GM19099 (cell line): Measurements from ENCODE around the gene RBM47.

Experiments
- POLR2A ChIP-seq: IDR thresholded peaks from 3 replicates; pipeline ENCODE4 v1.6.1; 2011; ENCODE audit warnings: low read depth; ENCODE audit not compliant: insufficient read length; ENCODE audit errors: extremely low read depth

Gene RBM47

GRCh38 chr4:40607221-40607620 lies 22.4 kb downstream of the RBM47 start:
- TF ChIP-seq POLR2A = no peak

- no peak for TF ChIP-seq POLR2A
Observed at GRCh38 chr4:40606239-40606767, 23.4 kb downstream of the RBM47 start.

- TF ChIP-seq POLR2A = no peak
Observed at GRCh38 chr4:40603281-40603680, 26.4 kb downstream of the RBM47 start.

- TF ChIP-seq POLR2A = no peak
Observed at GRCh38 chr4:40601641-40602040, 28.0 kb downstream of the RBM47 start.

- no peak for TF ChIP-seq POLR2A
Observed at GRCh38 chr4:40600850-40601249, 28.8 kb downstream of the RBM47 start.

DNA sequence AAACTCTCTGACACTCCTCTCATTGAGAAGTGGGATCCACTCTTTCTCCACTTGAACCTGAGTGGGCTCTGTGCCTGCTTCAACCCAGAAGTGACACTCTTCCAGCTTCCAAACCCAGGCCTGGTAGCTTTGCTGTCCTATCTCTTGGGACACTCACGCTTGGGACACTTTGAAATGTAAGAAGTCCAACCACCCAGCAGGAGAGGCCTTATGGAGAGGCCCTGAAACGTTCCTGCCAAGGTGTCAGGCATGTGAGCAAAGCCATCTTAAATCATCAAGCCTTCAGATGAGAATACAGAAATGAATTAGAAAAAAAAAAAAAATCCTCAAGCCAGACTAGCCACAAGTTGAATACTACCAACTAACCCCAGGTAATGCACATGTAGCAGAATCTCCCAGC lies 30.2 kb downstream of the RBM47 start:
- TF ChIP-seq POLR2A = no peak

DNA sequence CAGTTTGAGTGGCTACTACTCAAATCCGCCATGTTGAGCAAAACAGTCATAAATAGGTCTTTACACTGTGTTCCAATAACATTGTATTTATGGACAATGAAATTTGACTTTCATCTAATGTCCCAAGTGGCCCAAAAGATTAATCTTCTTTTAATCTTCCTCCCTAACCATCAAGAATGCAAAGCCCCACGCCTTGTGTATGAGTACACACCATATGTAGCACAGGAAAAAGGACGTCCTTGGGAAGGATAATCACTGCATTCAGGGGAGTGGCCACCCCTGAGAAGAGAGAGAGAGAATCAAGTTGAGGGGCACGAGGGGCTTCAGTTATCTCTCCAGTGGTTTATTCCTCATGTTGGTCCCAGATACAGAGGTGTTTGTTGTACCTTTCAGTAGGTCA lies 33.1 kb downstream of the RBM47 start:
- no peak for TF ChIP-seq POLR2A

GRCh38 chr4:40595981-40596380 lies 33.7 kb downstream of the RBM47 start:
- TF ChIP-seq POLR2A = no peak

DNA sequence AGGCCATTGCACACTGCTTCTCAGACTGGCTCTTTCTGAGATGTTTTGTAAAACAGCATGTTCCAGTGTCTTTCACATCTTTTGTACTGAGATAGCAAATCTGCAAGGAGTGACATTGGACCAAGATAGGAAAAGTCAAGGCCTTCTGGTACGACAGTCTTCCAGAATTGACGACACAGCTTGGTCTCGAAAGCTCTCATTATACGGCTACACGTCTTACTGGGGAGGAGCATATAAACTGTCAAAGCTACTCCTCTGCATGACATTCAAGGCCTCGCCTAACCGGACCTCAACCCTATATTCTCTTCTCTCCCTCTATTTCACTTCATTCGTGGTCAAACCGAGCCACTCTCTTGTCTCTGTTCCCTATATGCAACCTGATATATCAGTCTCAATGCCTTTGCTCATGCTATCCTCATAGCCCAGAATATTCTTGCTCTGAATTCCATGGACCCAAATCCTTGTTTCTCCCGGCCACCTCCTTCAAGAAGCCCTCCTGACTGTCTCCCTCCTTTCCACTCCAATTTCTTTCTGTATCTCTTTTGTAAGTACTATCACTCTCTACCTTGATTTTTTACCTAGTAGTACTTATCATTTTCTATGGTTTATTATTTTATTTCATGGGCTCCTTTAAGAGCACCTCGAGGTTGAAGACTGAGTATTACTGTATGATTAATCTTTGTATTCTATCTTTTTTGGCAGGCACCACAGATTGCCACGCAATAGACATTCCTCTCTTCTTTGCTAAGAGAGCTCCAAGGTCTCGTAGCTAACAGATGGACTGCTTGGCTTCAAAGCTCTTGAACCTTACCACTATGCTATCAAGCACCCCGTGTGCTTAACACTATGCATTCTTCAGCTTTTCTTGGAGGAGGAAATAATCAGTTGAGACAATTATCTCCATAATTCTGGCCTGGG lies 35.1 kb downstream of the RBM47 start:
- no peak for TF ChIP-seq POLR2A

DNA sequence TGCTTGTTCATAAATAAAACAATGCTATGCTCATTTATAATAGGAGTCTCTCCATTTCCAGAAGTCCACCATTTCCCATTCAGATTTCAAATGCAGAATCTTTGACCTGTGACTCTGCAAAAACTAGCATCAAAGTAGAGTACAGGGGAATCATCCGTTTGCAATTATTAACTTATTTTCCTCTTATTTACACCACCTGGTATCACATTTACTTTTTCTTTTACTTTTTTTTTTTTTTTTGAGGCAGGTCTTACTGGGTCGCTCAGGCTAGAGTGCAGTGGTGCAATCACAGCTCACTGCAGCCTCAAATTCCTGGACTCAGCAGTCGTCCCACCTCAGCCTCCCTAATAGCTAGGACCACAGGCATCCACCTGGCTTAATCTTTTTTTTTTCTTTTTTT lies 37.6 kb downstream of the RBM47 start:
- TF ChIP-seq POLR2A = no peak

DNA sequence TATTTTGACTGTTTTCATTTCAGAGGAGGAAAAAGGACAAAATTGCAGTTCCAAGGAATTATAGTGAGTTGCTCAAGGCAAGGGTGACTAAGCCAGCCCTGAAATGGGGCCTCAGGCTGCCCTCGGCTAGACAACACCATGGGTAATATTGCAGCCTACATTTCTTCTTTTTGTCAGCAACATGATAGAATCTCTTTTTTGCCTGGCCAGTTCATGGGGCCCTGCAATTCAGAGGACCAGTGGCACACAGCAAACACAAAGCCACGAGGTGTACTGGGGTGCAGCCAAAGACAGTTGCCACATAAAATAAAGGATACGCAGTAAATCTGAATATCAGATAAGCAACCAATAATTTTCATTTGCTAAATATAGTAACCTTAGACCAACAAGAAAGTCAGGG lies 41.8 kb downstream of the RBM47 start:
- no peak for TF ChIP-seq POLR2A

- TF ChIP-seq POLR2A = no peak
Observed at GRCh38 chr4:40587351-40587750, 42.3 kb downstream of the RBM47 start.

DNA sequence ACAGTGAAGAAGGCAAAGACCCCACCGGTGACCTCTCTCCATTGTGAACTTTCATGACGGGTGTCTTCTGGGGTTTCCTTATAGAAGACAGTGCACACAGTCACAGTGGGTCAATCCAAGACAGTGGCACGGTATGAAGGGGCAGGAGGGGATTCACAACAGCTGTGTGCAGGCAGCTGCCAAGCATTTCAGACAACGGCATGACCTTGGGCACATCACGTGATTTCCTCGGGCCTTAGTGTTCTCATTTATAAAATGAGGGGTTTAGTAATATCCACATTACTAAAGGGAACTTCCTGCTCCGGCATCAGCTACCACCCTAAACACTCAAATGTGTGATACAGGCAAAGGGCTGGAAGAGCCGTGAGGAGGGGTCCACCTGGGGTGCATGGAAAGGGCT lies 42.9 kb downstream of the RBM47 start:
- no peak for TF ChIP-seq POLR2A

DNA sequence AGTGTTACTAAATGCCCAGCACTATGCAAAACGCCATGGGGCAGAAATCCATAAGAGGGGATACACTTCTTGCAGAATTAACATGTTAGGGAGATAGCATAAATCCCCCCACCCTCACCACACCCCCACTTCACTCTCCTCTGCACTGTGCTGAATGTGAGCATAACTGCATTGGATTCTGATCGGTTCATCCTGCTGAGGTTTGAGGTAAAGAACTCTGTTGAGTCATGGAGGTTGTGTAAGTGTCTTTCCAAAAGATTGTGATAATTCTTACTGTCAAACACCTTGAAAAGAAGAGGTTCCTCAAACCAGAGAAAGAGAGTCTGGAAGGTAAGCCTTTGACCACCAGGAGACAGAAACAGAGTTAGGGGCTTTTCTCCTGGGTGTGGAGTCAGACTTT lies 43.6 kb downstream of the RBM47 start:
- no peak for TF ChIP-seq POLR2A

GRCh38 chr4:40585201-40585799 lies 44.4 kb downstream of the RBM47 start:
- no peak for TF ChIP-seq POLR2A

DNA sequence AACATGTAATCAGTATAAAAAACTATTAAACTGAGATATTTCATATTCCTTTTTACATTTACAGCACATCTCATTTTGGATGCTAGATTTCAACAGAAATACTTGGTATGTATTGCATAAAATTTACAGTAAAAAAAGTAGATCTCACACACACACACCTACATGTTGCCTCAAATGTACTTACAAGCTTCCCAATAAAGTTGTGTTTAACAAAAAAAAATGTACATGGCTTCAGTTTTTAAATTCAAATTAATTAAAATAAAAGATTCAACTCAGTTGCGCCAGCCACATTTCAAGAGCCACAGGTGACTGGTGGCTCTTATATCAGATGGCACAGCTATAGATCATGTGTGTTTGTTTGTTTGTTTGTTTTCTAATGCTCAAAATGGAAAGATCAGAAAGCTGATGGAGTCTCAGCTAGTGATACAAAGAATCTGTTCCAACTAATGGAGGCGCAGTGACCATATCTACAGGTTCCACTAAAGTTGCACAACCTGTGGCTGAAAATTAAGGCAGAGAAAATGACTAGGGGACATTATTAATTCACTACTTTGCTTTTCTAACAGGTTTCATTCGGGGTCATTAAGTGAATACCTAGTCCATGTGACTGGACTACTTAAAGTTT lies 45.0 kb downstream of the RBM47 start:
- no peak for TF ChIP-seq POLR2A
